Astrocyte of the cerebellum (primary cell): ENCODE results near the gene CHP2.
"Not testable (repeated sequence)": the region's sequence is repeated elsewhere in the genome, so short reads cannot be mapped to it uniquely, and the experiment has no call there.

Source experiments
- DNase-seq: peaks from one replicate; pipeline ENCODE4 v3.0.0-alpha.2; 2011; ENCODE audit warnings: low read depth
- H3K4me3 ChIP-seq: 2 replicates; pipeline ENCODE4 v1.5.1; 2011; ENCODE audit warnings: mild to moderate bottlenecking, low read depth, low read length, moderate library complexity
- in situ Hi-C: cut with HindIII; loops from 2 replicates; pipeline ENCODE4 v1.10.0; 2017; ENCODE audit warnings: low sequenced_read_pairs
- TF ChIP-seq, protein P1 (sequence below): IDR thresholded peaks from 2 replicates; pipeline ENCODE4 v1.5.1; 2012; ENCODE audit warnings: low read length, low read depth, moderate library complexity, mild to moderate bottlenecking; ENCODE audit errors: missing control alignments

CHP2 gene

DNA sequence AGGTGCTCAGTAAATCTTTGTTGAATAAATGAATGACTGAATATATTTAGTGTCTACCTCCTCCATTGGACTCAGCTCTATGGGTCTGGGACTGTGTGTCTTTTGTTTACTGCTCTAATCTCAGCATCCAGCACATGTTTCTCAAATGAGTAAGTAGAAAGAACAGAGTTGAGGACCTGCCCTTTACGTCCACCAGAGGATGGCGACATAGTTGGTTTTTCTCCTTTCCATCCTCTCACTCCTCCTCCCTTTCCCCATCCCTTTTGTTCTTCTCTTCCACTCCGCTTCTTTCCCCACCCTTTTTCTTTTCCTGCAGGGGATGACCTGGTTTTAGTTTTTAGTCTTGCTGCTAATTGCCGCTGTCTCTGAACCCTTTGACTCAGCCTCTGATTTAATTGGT, 12.1 kb upstream of the CHP2 start:
- no peak overlapping the region for H3K4me3 ChIP-seq
- no peak for DNase-seq
- TF ChIP-seq, protein P1, sequence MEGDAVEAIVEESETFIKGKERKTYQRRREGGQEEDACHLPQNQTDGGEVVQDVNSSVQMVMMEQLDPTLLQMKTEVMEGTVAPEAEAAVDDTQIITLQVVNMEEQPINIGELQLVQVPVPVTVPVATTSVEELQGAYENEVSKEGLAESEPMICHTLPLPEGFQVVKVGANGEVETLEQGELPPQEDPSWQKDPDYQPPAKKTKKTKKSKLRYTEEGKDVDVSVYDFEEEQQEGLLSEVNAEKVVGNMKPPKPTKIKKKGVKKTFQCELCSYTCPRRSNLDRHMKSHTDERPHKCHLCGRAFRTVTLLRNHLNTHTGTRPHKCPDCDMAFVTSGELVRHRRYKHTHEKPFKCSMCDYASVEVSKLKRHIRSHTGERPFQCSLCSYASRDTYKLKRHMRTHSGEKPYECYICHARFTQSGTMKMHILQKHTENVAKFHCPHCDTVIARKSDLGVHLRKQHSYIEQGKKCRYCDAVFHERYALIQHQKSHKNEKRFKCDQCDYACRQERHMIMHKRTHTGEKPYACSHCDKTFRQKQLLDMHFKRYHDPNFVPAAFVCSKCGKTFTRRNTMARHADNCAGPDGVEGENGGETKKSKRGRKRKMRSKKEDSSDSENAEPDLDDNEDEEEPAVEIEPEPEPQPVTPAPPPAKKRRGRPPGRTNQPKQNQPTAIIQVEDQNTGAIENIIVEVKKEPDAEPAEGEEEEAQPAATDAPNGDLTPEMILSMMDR: no peak
- in situ Hi-C loops: no loop called here

DNA sequence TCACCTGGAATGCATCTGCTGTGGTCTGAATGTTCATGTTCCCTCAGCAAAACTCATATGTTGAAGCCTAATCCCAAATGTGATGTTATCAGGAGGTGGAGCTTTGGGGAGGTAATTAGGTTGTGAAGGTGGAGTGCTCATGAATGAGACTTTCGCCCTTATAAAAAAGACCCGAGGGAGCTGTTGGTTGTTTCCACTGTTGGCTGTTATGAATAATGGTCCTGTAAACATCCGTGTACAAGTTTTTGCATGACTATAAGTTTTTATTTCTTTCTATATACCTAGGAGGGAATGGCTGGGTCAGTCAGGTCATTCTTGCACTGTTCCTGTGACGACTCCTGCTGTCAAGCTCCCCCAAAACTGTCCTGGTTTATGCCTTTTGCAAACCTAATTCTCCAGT, 9.6 kb upstream of the CHP2 start:
- no peak overlapping the region for H3K4me3 ChIP-seq
- no peak for DNase-seq
- in situ Hi-C loops: no loop called here
- TF ChIP-seq, protein P1: no peak

DNA sequence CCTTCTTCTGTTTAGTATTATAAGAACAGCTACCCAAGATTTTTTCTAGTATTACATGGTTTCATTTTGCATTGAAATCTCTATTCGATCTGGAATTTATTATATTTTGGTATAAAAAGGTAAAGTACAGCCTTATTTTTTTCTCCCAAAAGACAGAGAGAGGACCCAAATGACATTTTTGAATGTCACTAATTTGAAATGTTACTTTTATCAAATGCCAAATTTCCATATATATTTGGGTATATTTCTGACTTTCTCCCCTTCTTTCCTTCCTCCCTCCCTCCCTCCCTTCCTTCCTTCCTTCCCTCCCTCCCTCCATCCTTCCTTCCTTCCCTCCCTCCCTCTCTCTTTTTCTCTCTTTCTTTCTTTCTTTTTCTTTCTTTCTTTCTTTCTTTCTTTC, 6.2 kb upstream of the CHP2 start:
- in situ Hi-C loops: no loop called here
- no peak overlapping the region for H3K4me3 ChIP-seq
- no peak for DNase-seq
- TF ChIP-seq, protein P1: no peak

DNA sequence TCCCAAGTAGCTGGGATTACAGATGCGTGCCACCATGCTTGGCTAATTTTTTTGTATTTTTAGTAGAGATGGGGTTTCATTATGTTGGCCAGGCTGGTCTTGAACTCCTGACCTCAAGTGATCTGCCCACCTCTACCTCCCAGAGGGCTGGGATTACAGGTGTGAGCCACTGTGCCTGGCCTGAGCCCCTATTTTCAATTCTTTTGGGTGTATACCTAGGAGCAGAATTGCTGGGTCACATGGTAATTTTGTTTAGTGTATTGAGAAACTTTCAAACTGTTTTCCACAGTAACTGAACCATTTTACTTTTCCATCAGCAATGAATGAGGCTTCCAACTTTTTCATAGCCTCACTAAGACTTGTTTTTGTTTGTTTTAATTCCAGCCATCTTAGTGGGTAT, 3.8 kb upstream of the CHP2 start:
- in situ Hi-C loops, DNase-seq, H3K4me3 ChIP-seq: not testable (repeated sequence)

GRCh38 chr16:23753908-23754593, 775 bp upstream of the CHP2 start:
- in situ Hi-C loops: no loop called here

DNA sequence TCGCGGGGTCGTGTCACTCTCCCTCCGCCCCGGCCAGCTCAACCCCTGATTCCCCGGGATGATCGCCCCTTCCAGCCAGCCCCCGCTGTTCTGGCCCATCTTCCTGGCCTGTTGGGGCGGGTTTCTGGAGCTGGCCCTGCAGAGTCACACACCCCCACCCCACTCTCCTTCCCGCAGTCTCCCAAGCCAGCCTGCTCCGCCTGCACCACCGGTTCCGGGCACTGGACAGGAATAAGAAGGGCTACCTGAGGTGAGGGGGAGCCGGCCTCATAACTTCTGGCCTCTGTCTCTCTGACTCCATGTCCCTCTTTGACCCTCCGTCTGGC, 621 bp downstream of the CHP2 start:
- in situ Hi-C loops: no loop called here
- DNase-seq: no peak
- H3K4me3 ChIP-seq: no peak overlapping the region
- TF ChIP-seq, protein P1: no peak

More at GRCh38 chr16:23753908-23754593, 775 bp upstream of the CHP2 start:
- TF ChIP-seq, protein P1: no peak
- H3K4me3 ChIP-seq: no peak overlapping the region
- no peak for DNase-seq

DNA sequence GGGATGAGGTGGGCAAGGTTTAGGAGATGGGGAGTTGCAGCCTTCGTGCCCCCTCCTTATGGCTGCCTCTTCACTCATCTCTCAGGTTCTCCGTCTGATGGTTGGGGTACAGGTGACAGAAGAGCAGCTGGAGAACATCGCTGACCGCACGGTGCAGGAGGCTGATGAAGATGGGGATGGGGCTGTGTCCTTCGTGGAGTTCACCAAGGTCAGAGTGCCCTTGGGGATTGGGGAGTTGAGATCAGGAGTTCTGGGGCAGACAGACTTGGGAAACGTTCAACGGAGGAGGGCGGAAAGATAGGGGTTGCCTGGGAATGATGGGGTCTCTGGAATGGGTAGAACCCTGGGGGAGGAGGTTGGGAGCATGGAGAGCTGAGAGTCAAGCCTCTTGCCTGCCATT, 2.3 kb downstream of the CHP2 start:
- in situ Hi-C loops: no loop called here
- DNase-seq: no peak
- H3K4me3 ChIP-seq: no peak overlapping the region
- TF ChIP-seq, protein P1: no peak
